ENCODE measurements around the gene SPATA31D1.
"Not testable (repeated sequence)": the region's sequence is repeated elsewhere in the genome, so short reads cannot be mapped to it uniquely, and the experiment has no call there.

Gene SPATA31D1

GRCh38 chr9:81988472-81988871, at the start of gene SPATA31D1:
SPATA31D1 (plus strand) TSS chr9:81988772; CDS start chr9:81988819, 47 bp downstream.
- not testable (repeated sequence) for H3K4me1 Mint-ChIP-seq (ENCODE audit: low read depth); H3K9me3 Mint-ChIP-seq; H3K27ac Mint-ChIP-seq; H3K36me3 Mint-ChIP-seq (ENCODE audit: low read depth); H3K27me3 Mint-ChIP-seq (ENCODE audit: low read depth); H3K4me3 Mint-ChIP-seq

- not testable (repeated sequence) for H3K27me3 Mint-ChIP-seq (ENCODE audit: low read depth); H3K4me3 Mint-ChIP-seq; H3K4me1 Mint-ChIP-seq (ENCODE audit: low read depth); H3K36me3 Mint-ChIP-seq (ENCODE audit: low read depth); H3K27ac Mint-ChIP-seq; H3K9me3 Mint-ChIP-seq
Observed at GRCh38 chr9:81943393-81943792, 45.2 kb upstream of the SPATA31D1 start, which contains the start of gene SPATA31D3. SPATA31D3 (plus strand) TSS chr9:81943500; CDS start chr9:81943586, 86 bp downstream.

- H3K27ac Mint-ChIP-seq; H3K4me1 Mint-ChIP-seq (ENCODE audit: low read depth); H3K4me3 Mint-ChIP-seq; H3K9me3 Mint-ChIP-seq; H3K27me3 Mint-ChIP-seq (ENCODE audit: low read depth); H3K36me3 Mint-ChIP-seq (ENCODE audit: low read depth): not testable (repeated sequence)
Observed at GRCh38 chr9:81948650-81949049, 39.9 kb upstream of the SPATA31D1 start.

- Mint-ChIP-seq H3K4me3 (no peak overlapping the region), H3K27me3 (ENCODE audit: low read depth) (no peaks in the 10 kb centered on the region), H3K9me3 (peaks cover 31% of the 10 kb centered on the region), H3K4me1 (ENCODE audit: low read depth) (no peaks in the 10 kb centered on the region), H3K36me3 (ENCODE audit: low read depth) (no peaks in the 10 kb centered on the region), H3K27ac (no peak overlapping the region)
Observed at GRCh38 chr9:81953096-81953495, 35.5 kb upstream of the SPATA31D1 start.

GRCh38 chr9:81955625-81956024, 32.9 kb upstream of the SPATA31D1 start:
- Mint-ChIP-seq H3K9me3 (peaks cover 31% of the 10 kb centered on the region), H3K27ac (no peak overlapping the region), H3K4me3 (no peak overlapping the region)

GRCh38 chr9:81964218-81965171, 24.1 kb upstream of the SPATA31D1 start:
- Mint-ChIP-seq H3K27me3 (ENCODE audit: low read depth) (no peaks in the 10 kb centered on the region), H3K9me3 (peaks cover 10% of the 10 kb centered on the region), H3K4me1 (ENCODE audit: low read depth) (no peaks in the 10 kb centered on the region), H3K4me3 (no peak overlapping the region), H3K27ac (no peak overlapping the region), H3K36me3 (ENCODE audit: low read depth) (no peaks in the 10 kb centered on the region)

More at GRCh38 chr9:81955625-81956024, 32.9 kb upstream of the SPATA31D1 start:
- Mint-ChIP-seq H3K36me3 (ENCODE audit: low read depth) (no peaks in the 10 kb centered on the region), H3K27me3 (ENCODE audit: low read depth) (no peaks in the 10 kb centered on the region), H3K4me1 (ENCODE audit: low read depth) (no peaks in the 10 kb centered on the region)

- Mint-ChIP-seq H3K9me3 (peaks cover 11% of the 10 kb centered on the region), H3K4me1 (ENCODE audit: low read depth) (no peaks in the 10 kb centered on the region), H3K27ac (no peak overlapping the region), H3K36me3 (ENCODE audit: low read depth) (no peaks in the 10 kb centered on the region), H3K27me3 (ENCODE audit: low read depth) (no peaks in the 10 kb centered on the region), H3K4me3 (no peak overlapping the region)
Observed at GRCh38 chr9:81968026-81968425, 20.5 kb upstream of the SPATA31D1 start.

GRCh38 chr9:81969971-81970370, 18.6 kb upstream of the SPATA31D1 start:
- Mint-ChIP-seq H3K27me3 (ENCODE audit: low read depth) (no peaks in the 10 kb centered on the region), H3K27ac (no peak overlapping the region), H3K36me3 (ENCODE audit: low read depth) (no peaks in the 10 kb centered on the region), H3K4me3 (no peak overlapping the region), H3K4me1 (ENCODE audit: low read depth) (no peaks in the 10 kb centered on the region), H3K9me3 (peaks cover 17% of the 10 kb centered on the region)

GRCh38 chr9:81971727-81972126, 16.8 kb upstream of the SPATA31D1 start:
- Mint-ChIP-seq H3K27me3 (ENCODE audit: low read depth) (no peaks in the 10 kb centered on the region), H3K36me3 (ENCODE audit: low read depth) (no peaks in the 10 kb centered on the region), H3K9me3 (peaks cover 27% of the 10 kb centered on the region)

GRCh38 chr9:81974764-81975163, 13.8 kb upstream of the SPATA31D1 start:
- H3K9me3 Mint-ChIP-seq, result peaks cover 17% of the 10 kb centered on the region
- no peaks in the 10 kb centered on the region for H3K27me3 Mint-ChIP-seq (ENCODE audit: low read depth)
- no peaks in the 10 kb centered on the region for H3K36me3 Mint-ChIP-seq (ENCODE audit: low read depth)
- no peak overlapping the region for H3K4me3 Mint-ChIP-seq
- no peak overlapping the region for H3K27ac Mint-ChIP-seq
- no peaks in the 10 kb centered on the region for H3K4me1 Mint-ChIP-seq (ENCODE audit: low read depth)

More at GRCh38 chr9:81971727-81972126, 16.8 kb upstream of the SPATA31D1 start:
- Mint-ChIP-seq H3K4me3 (no peak overlapping the region), H3K4me1 (ENCODE audit: low read depth) (no peaks in the 10 kb centered on the region), H3K27ac (no peak overlapping the region)

- Mint-ChIP-seq H3K9me3 (peaks cover 17% of the 10 kb centered on the region), H3K27me3 (ENCODE audit: low read depth) (no peaks in the 10 kb centered on the region), H3K4me3 (no peak overlapping the region), H3K4me1 (ENCODE audit: low read depth) (no peaks in the 10 kb centered on the region), H3K27ac (no peak overlapping the region), H3K36me3 (ENCODE audit: low read depth) (no peaks in the 10 kb centered on the region)
Observed at GRCh38 chr9:81976351-81976750, 12.2 kb upstream of the SPATA31D1 start.

GRCh38 chr9:81979196-81979595, 9.4 kb upstream of the SPATA31D1 start:
- H3K4me3 Mint-ChIP-seq, result no peak overlapping the region
- H3K4me1 Mint-ChIP-seq (ENCODE audit: low read depth), result no peaks in the 10 kb centered on the region

GRCh38 chr9:81980568-81980967, 8.0 kb upstream of the SPATA31D1 start:
- no peaks in the 10 kb centered on the region for H3K36me3 Mint-ChIP-seq (ENCODE audit: low read depth)
- no peak overlapping the region for H3K4me3 Mint-ChIP-seq
- no peaks in the 10 kb centered on the region for H3K27me3 Mint-ChIP-seq (ENCODE audit: low read depth)
- H3K9me3 Mint-ChIP-seq, result peaks cover 4% of the 10 kb centered on the region
- H3K27ac Mint-ChIP-seq, result no peak overlapping the region
- H3K4me1 Mint-ChIP-seq (ENCODE audit: low read depth), result no peaks in the 10 kb centered on the region

More at GRCh38 chr9:81979196-81979595, 9.4 kb upstream of the SPATA31D1 start:
- H3K27ac Mint-ChIP-seq, result no peak overlapping the region
- H3K9me3 Mint-ChIP-seq, result peaks cover 12% of the 10 kb centered on the region
- H3K36me3 Mint-ChIP-seq (ENCODE audit: low read depth), result no peaks in the 10 kb centered on the region
- no peaks in the 10 kb centered on the region for H3K27me3 Mint-ChIP-seq (ENCODE audit: low read depth)

- Mint-ChIP-seq H3K36me3 (ENCODE audit: low read depth) (no peaks in the 10 kb centered on the region), H3K9me3 (no peaks in the 10 kb centered on the region), H3K27me3 (ENCODE audit: low read depth) (no peaks in the 10 kb centered on the region), H3K27ac (no peak overlapping the region), H3K4me1 (ENCODE audit: low read depth) (no peaks in the 10 kb centered on the region), H3K4me3 (no peak overlapping the region)
Observed at GRCh38 chr9:81981883-81982282, 6.7 kb upstream of the SPATA31D1 start.

- Mint-ChIP-seq H3K4me3 (no peak overlapping the region), H3K4me1 (ENCODE audit: low read depth) (no peaks in the 10 kb centered on the region), H3K36me3 (ENCODE audit: low read depth) (no peaks in the 10 kb centered on the region), H3K9me3 (no peaks in the 10 kb centered on the region), H3K27me3 (ENCODE audit: low read depth) (no peaks in the 10 kb centered on the region), H3K27ac (no peak overlapping the region)
Observed at GRCh38 chr9:81984928-81985327, 3.6 kb upstream of the SPATA31D1 start.
